ENCODE results near the gene COL6A5.

GRCh38 chr3:130424837-130425236, 79.4 kb downstream of the COL6A5 start:
- TF ChIP-seq CTCF (conservative IDR thresholded peaks at IDR 0.05 in 1 of 2, IDR thresholded peaks at IDR 0.05 in 1 of 2; ENCODE audit: low read depth in 1 of 2, low read length in 2 of 2) (no peak), EZH2 (IDR thresholded peaks at IDR 0.05; ENCODE audit: low read length, missing control alignments) (no peak)
